ENCODE results near the gene TRIM14.
"Not testable (repeated sequence)": the region's sequence is repeated elsewhere in the genome, so short reads cannot be mapped to it uniquely, and the experiment has no call there.

TRIM14 gene

GRCh38 chr9:98140503-98140902 is 21.5 kb upstream of the TRIM14 start:
- DNase-seq, result no peak

- no peak for DNase-seq
These were observed 17.5 kb upstream of the TRIM14 start for GRCh38 chr9:98136489-98136888.

GRCh38 chr9:98135938-98136337 is 16.9 kb upstream of the TRIM14 start:
- no peak for DNase-seq

GRCh38 chr9:98135558-98135934 is 16.5 kb upstream of the TRIM14 start:
- DNase-seq, result no peak

DNA sequence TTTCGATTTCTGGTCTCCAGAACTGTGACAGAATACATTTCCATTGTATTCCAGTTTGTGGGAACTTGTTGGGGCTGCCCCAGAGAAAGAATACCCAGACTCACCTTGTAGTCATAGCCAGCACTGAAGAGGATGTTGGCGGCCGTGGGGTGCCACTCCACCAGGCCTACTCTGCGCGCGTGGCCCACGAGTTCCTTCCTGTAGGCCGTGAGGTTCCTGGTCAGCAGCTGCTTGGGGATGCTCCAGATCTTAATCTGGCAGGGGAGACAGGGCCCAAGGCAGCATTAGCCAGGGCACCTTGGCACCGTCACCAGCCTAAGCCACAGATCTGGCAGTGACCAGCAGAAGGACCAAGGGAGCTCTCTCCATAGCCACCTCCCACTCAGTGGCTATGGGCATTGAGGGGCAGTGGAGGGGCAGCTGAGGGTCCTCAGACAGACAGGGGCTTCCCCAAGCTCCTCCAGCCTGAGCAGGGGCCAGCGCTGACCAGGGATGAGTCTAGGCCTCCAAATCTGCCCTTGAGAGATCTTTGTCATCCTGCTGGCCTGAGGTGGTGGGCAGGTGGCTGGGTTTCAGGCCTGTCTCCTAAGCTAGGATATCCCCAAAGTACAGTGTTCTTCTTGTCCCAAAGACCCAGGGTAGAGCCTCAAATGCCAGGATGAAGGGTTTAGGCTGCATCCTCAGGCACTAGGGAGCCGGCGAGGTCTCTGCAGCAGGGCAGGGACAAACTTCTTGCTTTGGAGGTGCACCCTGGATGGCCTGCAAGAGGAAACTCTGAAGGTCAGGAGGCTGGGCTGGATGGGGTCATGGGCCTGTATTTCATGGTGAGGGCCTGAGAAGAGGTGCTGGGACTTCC is 15.9 kb upstream of the TRIM14 start:
- DNase-seq, result no peak

DNA sequence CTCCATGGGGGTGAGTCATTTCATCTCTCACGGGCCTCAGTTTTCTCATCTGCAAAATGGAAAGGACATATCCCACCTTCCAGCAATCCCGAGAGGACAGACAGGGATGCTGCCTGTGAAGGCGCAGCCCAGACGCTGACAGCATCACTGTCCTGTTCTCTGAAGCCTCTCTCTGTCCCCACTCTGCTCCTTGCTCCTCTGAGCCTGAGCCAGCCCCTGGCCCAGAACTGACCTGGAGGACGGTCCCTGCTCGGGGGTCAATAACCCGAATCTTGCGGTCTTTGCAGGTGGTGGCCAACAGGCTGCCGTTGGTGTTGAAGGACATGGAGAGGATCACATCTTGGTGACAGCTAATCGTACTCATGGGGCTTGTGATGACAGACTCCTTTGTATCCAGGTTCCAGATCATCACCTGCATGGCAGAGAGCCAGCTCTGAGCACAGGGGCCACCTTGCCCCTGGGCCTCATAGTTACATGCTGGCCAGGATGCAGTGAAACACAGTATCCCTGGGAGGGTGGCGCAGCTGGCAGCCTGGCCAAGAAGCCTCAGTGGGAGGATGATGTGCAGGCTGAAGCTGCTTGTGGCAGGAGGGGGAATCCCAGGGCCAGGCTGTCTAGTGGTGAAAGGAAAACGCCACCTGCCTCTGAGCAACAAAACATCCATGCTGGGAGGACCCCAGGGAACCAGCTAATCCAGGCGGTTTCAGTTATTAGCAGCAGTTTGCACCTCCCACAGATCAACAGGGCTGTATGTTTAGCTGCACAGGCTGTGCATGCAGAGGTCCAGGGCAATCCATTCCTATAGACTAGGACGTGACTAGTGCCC is 14.0 kb upstream of the TRIM14 start:
- DNase-seq, result peak; percentile 56

DNA sequence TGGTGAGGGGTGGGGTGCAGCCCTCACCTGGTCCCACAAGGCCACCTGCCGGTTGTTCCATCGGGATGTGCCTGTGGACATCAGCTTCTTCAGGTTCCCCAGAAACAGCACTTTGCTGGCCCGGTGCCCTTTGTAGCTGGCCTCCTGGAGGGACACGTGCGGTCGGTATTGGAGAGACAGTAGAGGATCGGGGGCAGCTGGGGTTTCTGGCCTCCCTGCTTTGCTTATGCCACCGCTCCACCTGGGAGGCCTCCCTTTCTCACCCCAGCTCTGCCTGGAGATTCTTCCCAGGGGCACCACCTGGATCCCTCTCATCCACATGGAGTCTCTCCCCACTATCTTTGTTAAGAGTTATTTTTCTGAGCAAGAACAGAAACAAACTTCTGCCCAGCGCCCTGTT is 13.1 kb upstream of the TRIM14 start:
- DNase-seq, result no peak

GRCh38 chr9:98130576-98131228 is 11.7 kb upstream of the TRIM14 start:
- DNase-seq, result no peak

DNA sequence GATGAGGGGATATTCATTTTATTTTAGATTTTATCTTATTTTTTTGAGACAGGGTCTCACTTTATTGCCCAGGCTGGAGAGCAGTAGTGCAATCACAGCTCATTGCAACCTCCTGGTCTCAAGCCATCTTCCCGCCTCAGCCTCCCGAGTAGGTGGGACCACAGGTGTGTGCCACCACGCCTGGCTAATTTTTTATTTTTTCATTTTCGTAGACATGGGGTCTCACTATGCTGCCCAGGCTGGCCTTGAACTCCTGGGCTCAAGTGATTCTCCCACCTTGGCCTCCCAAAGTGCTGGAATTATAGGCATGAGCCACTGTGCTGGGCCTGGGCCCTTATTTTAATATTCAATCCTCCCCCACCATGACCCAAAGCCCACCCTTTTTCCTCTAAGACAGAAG is 11.0 kb upstream of the TRIM14 start:
- not testable (repeated sequence) for DNase-seq

- DNase-seq, result no peak
These were observed 10.4 kb upstream of the TRIM14 start for GRCh38 chr9:98129451-98129881.

- no peak for DNase-seq
These were observed 9.3 kb upstream of the TRIM14 start for GRCh38 chr9:98128316-98128715.

DNA sequence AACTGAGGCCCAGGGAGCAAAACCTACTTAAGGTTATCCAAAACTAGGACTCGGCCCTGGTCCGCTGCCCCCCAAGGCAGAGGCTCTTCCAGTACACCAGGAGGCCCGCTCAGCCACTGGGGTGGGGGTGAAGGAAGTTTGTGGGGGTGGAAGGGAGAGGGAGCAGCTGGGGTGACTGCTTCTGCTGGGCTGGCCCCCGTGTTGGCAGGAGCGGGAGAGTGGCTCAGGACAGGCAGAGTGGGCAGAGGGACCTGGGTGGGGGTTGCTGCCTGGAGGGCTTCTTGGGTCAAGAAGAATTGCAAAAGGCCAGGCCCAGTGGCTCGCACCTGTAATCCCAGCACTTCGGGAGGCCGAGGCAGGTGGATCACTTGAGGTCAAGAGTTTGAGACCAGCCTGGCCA is 8.2 kb upstream of the TRIM14 start:
- DNase-seq, result no peak

DNA sequence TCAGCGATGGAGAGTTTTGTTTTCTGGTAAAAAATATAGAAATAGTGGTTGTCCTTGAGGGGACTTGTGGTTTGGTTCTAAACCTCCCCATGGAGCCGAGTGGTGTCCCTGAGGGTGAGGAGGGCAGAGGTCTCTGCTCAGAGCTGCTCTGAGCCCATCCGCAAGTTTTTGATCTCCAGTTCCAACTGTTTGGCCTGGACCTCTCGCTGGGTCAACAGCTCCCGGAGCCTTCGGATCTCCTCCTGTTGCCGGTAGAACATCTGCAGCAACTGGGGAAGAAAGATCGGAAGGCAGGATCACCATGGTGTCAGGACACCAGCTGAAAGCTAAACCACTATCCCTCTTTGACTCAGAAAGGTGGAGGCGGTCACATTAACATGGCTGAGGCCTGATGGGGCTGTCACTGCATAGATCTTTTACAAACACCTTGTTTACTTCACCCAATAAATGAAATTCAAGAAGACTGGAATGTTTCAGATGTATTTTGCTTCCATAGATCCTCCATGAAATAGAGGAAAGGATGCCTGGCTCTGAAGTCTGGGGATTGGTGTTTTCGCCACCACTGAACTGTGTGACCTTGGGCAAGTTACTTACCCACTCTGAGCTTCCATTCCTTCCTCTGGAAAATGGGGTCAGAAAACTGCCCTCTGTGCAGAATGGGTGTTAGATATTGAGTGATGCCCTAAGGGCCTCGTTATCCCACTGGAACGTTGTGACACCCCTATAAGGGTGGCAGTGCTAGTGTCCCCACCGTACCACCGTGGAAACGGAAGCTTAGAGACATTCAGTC is 5.8 kb upstream of the TRIM14 start:
- no peak for DNase-seq

DNA sequence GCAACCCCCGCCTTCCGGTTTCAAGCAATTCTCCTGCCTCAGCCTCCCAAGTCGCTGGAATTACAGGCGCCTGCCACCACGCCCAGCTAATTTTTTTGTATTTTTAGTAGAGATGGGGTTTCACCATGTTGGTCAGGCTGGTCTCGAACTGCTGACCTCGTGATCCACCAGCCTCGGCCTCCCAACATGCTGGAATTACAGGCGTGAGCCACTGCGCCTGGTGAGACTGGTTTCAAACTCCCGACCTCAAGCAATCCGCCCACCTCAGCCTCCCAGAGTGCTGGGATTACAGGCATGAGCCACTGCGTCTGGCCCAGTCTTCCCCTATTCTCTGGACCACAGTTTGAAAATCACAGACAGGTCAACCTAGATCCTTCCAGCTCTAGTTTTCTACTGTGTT is 5.1 kb upstream of the TRIM14 start:
- DNase-seq, result not testable (repeated sequence)

DNA sequence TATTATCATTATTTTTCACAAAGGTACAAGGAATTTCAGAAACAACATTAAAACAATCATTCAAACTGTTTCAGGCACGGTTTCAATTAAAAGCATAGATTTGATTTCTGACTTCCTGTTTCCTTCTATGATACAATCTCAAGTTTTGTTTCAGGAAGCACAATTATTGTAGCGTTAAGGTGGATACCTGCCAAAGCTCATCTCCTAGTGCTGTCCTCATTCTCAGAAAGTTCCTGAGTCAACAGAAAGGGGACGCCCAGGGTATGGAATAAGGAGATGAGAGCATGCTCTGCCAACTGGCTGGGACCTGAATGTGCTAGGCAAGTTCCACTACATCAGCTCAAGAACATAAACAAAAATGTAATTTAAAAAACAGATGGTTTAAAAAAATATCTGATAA is 2.0 kb upstream of the TRIM14 start:
- DNase-seq, result no peak

- no peak for DNase-seq
These were observed 1.5 kb upstream of the TRIM14 start for GRCh38 chr9:98120476-98120875.

DNA sequence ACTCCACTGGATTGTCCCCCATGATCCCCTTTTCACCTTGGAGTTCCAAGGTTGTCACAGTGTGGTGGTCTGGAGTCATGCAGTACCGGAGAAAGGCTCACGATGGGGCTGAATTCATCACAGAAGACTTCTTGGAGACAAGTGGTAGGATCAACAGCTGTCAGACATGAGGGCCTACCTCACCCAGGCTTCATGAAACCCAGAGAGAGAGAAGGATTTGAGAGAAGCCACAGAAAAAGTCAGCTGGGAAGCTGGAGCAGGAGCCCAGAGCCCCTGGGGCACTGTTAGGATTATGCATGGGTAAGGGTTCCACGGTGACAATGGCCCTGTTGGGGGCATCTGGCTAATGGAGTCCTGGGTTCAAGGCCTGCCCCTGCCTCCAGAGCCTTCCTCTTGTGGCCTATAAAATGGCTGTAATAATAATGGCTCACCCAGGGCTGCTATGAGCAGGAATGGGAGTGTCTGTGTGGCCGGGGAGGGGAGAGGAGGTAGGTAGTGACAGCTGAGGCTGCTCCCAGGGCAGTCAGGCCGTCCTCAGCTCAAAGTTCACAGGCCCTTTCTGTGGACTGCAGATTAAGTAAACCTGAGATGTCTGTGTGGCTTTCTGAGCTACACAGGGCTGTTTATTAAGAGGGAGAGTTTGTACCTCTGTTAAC is 910 bp downstream of the TRIM14 start:
- DNase-seq, result no peak

DNA sequence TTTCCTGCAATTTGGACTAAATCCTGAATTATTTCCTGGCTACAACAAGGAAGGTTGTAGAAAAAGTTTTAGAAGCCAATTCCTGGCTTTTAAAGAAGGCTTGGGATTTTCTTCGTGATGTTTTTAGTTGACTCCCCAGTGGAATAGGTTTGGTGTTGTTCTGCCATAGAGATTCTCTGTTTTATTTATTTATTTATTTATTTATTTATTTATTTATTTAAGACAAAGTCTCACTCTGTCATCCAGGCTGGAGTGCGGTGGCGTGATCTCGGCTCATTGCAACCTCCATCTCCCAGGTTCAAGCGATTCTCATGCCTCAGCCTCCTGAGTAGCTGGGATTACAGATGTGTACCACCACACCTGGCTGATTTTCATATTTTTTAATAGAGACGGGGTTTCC is 1.9 kb downstream of the TRIM14 start:
- DNase-seq, result not testable (repeated sequence)

- no peak for DNase-seq
These were observed 10.0 kb downstream of the TRIM14 start for GRCh38 chr9:98109052-98109451.

GRCh38 chr9:98108531-98109031 is 10.4 kb downstream of the TRIM14 start:
- no peak for DNase-seq

GRCh38 chr9:98107926-98108325 is 11.1 kb downstream of the TRIM14 start:
- no peak for DNase-seq

DNA sequence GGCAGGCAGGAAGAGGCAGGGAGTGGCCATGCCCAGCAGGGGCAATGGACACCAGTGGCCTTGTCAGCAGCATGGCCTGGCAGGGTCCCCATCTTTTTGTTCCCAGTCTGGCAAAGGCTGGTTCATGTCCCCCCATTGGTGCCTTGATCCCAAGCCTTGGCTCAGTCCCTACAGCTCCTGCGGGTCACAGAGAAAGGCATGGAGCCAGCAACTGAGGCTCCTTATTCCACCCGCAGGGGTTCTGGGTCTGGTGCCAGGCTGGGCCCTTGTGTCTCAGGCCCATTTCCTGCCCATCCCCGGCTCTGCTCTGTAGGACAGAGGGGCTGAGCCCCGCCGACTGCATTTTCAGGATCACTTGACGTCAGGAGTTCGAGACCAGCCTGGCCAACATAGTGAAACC is 14.0 kb downstream of the TRIM14 start:
- no peak for DNase-seq

Data from NCI-H510A (cell line).